Mucosa of descending colon (tissue), 3 donors: Measurements from ENCODE around the gene TMEM181. TPM values are rescaled to one million over a fixed set of nuclear protein-coding genes. Genes with fewer than 3 reads are reported as not detected.
A peak's percentile ranks its signal among the peaks of the same experiment; 100 is the strongest.
"Not testable (repeated sequence)": the region's sequence is repeated elsewhere in the genome, so short reads cannot be mapped to it uniquely, and the experiment has no call there.

Experiments
- ATAC-seq: fragments of 200-7000 bp; cut with Tn5 transposase; one replicate; pipeline ENCODE4 v1.9.1; 2020; ENCODE audit warnings: mild to moderate bottlenecking, moderate library complexity
- DNase-seq, 3 donors: peaks; one replicate each; pipeline ENCODE4 v3.0.0-alpha.2; 2020
- H3K36me3 ChIP-seq: fragments of 200-600 bp; one replicate; pipeline ENCODE4 v1.8.0; 2021; ENCODE audit warnings: low read depth, mild to moderate bottlenecking
- H3K4me1 ChIP-seq: fragments of 200-600 bp; one replicate; pipeline ENCODE4 v1.8.0; 2021; ENCODE audit warnings: low read depth, mild to moderate bottlenecking
- H3K4me3 ChIP-seq: fragments of 200-600 bp; one replicate; pipeline ENCODE4 v1.8.0; 2021; ENCODE audit warnings: mild to moderate bottlenecking
- H3K9me3 ChIP-seq: fragments of 200-600 bp; one replicate; pipeline ENCODE4 v1.8.0; 2021; ENCODE audit warnings: mild to moderate bottlenecking
- intact Hi-C, 2 donors: fragments of 100-400 bp; cut with DNase I in 1 of 2; cut with micrococcal nuclease in 1 of 2; formaldehyde crosslinking; loops; one replicate each; pipeline versions ENCODE4 v1.11.0 to v1.11.1; 2022; cut with DNase I, micrococcal nuclease
- total RNA-seq, 3 donors: library from RNA; stranded (reverse); fragmentation: NEBNext Ultra II Directional in 2 of 3; extraction: Animal tissue kit (Norgen Biotek cat#: 25700) in 2 of 3; gene quantifications; one replicate each; pipeline versions ENCODE4 v1.2.1 to v1.2.4, GENCODE V29; 2021 to 2023
- TF ChIP-seq, protein P1 (sequence below): fragments of 200-600 bp; IDR thresholded peaks from one replicate; pipeline ENCODE4 v1.8.0; 2022; ENCODE audit warnings: antibody characterized with exemption, mild to moderate bottlenecking
- donor health status: DM: no; HTN: no; CAD: no; lungs with moderate emphysema.
- donor health status: DM: no; HTN: no; CAD: no.
- donor health status: DM: no; HTN: yes; CAD: no.

TMEM181 gene
- total RNA-seq, 3 donors from 2014 or later = 35.7 to 47.8 (median 39.4) TPM

DNA sequence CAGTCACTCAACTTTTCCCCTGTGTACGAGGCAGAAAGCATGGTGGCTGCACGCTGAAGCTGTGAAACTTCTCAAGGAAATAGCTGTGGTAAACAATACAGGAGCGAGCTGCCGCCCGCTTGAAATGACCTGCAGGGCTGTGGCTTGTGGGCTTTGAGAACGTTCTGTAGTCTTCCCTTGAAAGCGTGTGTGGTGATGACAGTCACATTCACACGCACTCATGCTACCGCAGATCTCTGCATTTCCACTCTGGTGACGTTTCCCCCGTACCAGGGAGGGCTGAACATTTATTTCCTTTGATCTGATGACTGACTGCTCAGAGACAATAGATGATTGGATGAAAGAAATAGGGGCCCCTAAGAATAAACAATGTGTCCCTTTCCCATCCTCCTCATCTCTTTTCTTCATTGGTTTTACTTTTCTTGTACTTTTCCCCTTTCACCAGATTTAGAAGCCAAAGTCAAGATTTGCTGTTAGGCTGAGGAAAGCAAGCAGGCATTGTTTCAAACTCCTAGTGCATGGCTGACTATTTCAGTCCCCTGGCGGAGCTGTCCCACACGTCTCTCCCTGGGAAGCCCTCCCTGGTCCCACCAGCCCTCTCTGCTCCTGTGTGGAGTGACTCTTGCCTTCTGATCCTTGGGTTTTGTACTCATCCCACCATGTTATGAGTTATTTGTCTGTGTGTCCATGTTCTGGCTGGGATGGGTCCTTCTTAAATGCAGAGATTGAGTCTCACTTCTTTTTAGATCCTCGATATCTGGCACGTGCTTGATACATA is 93.9 kb downstream of the TMEM181 start:
- DNase-seq = peak; percentile 58 to 85 (median 67)
- peak; percentile 74 for ATAC-seq
- Histone ChIP-seq H3K9me3 (no peaks in the 10 kb centered on the region), H3K4me1 (peaks cover 20% of the 10 kb centered on the region), H3K36me3 (no peaks in the 10 kb centered on the region), H3K4me3 (no peak overlapping the region)
- intact Hi-C loops = no loop called here
- TF ChIP-seq, protein P1, sequence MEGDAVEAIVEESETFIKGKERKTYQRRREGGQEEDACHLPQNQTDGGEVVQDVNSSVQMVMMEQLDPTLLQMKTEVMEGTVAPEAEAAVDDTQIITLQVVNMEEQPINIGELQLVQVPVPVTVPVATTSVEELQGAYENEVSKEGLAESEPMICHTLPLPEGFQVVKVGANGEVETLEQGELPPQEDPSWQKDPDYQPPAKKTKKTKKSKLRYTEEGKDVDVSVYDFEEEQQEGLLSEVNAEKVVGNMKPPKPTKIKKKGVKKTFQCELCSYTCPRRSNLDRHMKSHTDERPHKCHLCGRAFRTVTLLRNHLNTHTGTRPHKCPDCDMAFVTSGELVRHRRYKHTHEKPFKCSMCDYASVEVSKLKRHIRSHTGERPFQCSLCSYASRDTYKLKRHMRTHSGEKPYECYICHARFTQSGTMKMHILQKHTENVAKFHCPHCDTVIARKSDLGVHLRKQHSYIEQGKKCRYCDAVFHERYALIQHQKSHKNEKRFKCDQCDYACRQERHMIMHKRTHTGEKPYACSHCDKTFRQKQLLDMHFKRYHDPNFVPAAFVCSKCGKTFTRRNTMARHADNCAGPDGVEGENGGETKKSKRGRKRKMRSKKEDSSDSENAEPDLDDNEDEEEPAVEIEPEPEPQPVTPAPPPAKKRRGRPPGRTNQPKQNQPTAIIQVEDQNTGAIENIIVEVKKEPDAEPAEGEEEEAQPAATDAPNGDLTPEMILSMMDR = no peak

DNA sequence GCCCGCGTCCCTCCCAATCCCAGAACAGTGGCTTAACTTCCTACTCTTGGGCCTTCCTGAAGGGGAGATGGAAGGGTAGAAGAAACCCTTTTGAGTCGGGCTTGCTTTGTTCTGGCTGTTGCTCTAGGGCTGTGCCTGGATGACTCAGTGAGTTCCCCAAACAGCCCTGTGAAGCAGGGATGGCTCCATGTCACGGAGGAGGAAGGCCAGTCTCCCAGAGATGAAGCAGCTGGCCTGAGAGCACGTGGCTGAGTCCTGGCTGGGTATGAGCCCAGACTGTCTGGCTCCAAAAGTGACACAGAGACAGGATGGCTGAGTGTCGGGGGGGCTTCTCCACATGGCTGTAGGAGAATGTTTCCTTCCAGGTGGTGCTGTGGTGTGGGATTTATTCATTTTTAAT is 94.6 kb downstream of the TMEM181 start:
- peak; percentile 52 for ATAC-seq
- Histone ChIP-seq H3K4me3 (no peak overlapping the region), H3K4me1 (peaks cover 20% of the 10 kb centered on the region), H3K9me3 (no peaks in the 10 kb centered on the region), H3K36me3 (no peaks in the 10 kb centered on the region)
- peak; percentile 59 to 73 (median 63) for DNase-seq
- intact Hi-C loops = no loop called here
- TF ChIP-seq, protein P1 = no peak

DNA sequence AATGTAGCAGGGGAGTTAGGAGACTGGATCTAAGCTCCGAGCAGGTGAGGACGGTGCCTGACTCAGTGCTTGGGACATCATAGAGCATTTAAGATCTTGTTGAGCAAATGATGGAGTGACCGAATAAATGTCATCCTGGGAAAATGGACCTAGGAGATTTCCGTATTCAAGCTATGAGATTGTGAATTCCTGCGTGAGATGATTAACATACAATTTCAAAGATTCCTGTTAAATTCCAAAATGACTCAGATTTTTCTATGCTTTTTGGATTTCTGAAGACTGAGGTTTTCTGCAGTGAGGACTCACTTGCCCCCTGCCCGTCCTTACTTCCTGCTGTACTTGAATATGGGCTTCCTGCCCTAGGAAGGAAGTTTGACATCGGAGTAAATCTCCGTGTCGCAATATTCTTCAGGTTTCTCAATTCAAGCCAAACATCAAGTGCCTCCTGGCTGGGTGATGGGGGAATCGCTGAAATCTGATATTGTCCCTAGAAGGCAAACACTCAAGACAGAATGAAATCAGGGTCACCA is 95.1 kb downstream of the TMEM181 start:
- TF ChIP-seq, protein P1 = no peak
- Histone ChIP-seq H3K4me3 (no peak overlapping the region), H3K36me3 (no peaks in the 10 kb centered on the region), H3K4me1 (peaks cover 20% of the 10 kb centered on the region), H3K9me3 (no peaks in the 10 kb centered on the region)
- DNase-seq (no peak), ATAC-seq (no peak)
- intact Hi-C loops = no loop called here

DNA sequence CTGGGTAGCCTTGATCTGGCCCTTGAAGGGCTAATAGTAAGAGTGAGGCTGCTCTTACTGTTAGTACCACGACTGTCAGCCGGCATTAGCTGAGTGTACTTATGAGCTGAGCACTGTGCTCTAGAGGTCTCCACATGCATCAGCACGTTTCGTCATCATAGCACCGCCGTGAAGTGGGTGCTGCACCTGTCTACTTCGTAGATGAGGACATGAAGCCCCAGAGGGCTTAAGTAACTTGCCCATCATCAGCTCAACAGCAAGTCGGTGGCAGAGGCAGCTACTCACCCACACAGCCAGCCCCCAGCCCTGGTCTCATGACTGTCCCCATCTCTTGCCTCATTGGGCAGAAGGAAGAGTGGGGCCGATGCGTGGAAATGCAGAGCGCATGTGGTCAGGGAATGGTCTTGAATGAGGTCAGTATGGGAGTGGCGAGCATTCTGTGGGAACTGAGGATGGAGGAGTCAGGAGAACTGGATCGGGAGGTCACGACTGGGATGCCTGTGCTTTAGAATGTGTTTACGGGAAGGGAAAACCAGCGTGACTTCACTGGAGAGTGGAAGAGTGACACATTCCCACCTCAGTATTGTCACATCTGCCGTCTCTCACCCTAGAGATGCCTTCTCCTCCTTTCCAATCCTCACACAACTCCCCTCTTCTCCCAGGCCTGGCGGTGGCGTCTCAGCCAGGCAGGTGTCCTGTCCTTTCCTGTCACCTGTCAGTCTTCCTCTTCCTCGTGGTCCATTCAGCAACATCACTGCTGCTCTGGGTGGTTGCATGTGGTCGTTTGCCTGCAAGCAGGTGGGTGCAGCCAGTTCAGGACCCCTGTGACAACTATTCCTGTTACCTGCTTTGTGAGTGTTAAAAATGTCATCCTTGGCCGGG is 95.9 kb downstream of the TMEM181 start:
- TF ChIP-seq, protein P1 = no peak
- Histone ChIP-seq H3K36me3 (no peaks in the 10 kb centered on the region), H3K4me3 (no peak overlapping the region), H3K4me1 (peaks cover 20% of the 10 kb centered on the region), H3K9me3 (no peaks in the 10 kb centered on the region)
- no peak for DNase-seq
- intact Hi-C loops = no loop called here
- ATAC-seq = no peak

DNA sequence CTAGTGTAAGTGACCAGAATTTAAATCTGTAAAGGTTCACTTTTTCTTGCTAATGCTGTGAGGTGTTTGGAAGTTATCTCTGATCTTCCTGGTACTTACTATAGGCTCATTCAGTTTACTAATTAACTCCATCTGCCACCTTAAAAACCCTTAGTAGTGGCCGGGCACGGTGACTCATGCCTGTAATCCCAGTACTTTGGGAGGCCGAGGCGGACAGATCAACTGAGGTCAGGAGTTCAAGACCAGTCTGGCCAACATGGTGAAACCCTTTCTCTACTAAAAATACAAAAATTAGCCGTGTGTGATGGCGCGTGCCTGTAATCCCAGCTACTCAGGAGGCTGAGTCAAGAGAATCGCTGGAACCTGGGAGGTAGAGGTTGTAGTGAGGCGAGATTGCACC is 97.1 kb downstream of the TMEM181 start:
- H3K36me3 ChIP-seq, H3K9me3 ChIP-seq, H3K4me3 ChIP-seq, intact Hi-C loops: not testable (repeated sequence)
- DNase-seq = peak in 2 of 3 donors; percentile 62 to 68
- ATAC-seq = peak; percentile 66
- H3K4me1 ChIP-seq = peaks cover 20% of the 10 kb centered on the region

DNA sequence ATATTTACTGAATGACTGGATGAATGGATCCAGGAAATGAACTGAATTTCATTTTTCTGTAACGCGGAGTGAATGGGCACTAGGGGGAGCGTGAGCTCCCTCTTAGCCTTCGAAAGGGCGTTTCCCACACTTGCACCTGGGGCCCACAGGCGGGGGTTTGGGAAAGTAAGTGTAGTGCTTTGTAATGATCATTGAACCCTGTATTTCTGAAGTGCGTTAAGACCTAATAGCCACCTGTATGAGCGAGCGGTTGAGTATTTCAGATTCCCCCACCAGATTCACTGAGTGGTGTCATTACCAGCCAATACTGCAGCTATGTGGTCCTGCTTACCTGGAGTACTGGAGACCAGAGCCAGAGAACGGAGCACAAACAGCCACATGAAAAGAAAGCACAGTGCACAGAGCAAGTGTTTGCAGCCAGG is 100.5 kb downstream of the TMEM181 start:
- intact Hi-C loops = no loop called here
- Histone ChIP-seq H3K4me1 (peaks cover 19% of the 10 kb centered on the region), H3K9me3 (no peaks in the 10 kb centered on the region), H3K36me3 (no peaks in the 10 kb centered on the region), H3K4me3 (no peak overlapping the region)
- peak; percentile 55 to 66 (median 63) for DNase-seq
- ATAC-seq = peak; percentile 81
- TF ChIP-seq, protein P1 = peak; percentile 39
